ENCODE data around the gene CAMSAP3. TPM values are rescaled to one million over a fixed set of nuclear protein-coding genes. Genes with fewer than 3 reads are reported as not detected.

The CAMSAP3 gene
- total RNA-seq, 2 donors from 2014 or later: 0.36 to 1.2 TPM

GRCh38 chr19:7665076-7665475 is 69.4 kb downstream of the CAMSAP3 start:
- ATAC-seq (no peak), DNase-seq (ENCODE audit: low spot score) (no peak)
- Mint-ChIP-seq H3K4me3 (no peak overlapping the region), H3K27ac (no peak overlapping the region), H3K36me3 (no peaks in the 10 kb centered on the region), H3K4me1 (ENCODE audit: low read depth in 2 of 2) (peaks cover 0 to 4% of the 10 kb centered on the region in 2 donors), H3K27me3 (peaks cover 9 to 14% of the 10 kb centered on the region in 2 donors), H3K9me3 (no peaks in the 10 kb centered on the region)

Other genes with a start within 250 kb of the CAMSAP3 start
- gene ARHGEF18, start 246.9 kb upstream of the CAMSAP3 start, total RNA-seq: 10 to 100 TPM; 42.3 to 56.3 TPM
- 1 to 10 TPM; 1.2 to 1.4 TPM for gene PEX11G, start 106.8 kb upstream of the CAMSAP3 start, total RNA-seq
- gene ZNF358, start 79.8 kb upstream of the CAMSAP3 start, total RNA-seq: 10 to 100 TPM; 10.2 to 15.6 TPM
- 10 to 100 TPM; 26.0 to 41.2 TPM for gene MCOLN1, start 73.2 kb upstream of the CAMSAP3 start, total RNA-seq
- 100 to 1,000 TPM; 259 to 369 TPM for gene PNPLA6, start 60.1 kb upstream of the CAMSAP3 start, total RNA-seq
- gene XAB2, start 33.7 kb downstream of the CAMSAP3 start, total RNA-seq: 10 to 100 TPM; 42.2 to 46.1 TPM
- gene PET100, start 33.9 kb downstream of the CAMSAP3 start, total RNA-seq: 10 to 100 TPM; 75.9 to 95.7 TPM
- 1 to 10 TPM; 1.2 to 1.5 TPM for gene PCP2, start 37.9 kb downstream of the CAMSAP3 start, total RNA-seq
- gene STXBP2, start 41.2 kb downstream of the CAMSAP3 start, total RNA-seq: 100 to 1,000 TPM; 233 to 247 TPM
- gene RETN, start 73.2 kb downstream of the CAMSAP3 start, total RNA-seq: not detected
- gene MCEMP1, start 81.2 kb downstream of the CAMSAP3 start, total RNA-seq: not detected
- 10 to 100 TPM; 57.9 to 75.7 TPM for gene TRAPPC5, start 85.0 kb downstream of the CAMSAP3 start, total RNA-seq
- under 1 TPM in 1 of 2 donors, not detected in 1; 0.78 TPM for gene FCER2, start 106.3 kb downstream of the CAMSAP3 start, total RNA-seq
- not detected for gene CLEC4G, start 136.2 kb downstream of the CAMSAP3 start, total RNA-seq
- gene CD209, start 151.7 kb downstream of the CAMSAP3 start, total RNA-seq: not detected
- gene CLEC4M, start 167.4 kb downstream of the CAMSAP3 start, total RNA-seq: not detected
- gene EVI5L, start 234.4 kb downstream of the CAMSAP3 start, total RNA-seq: 10 to 100 TPM in 1 of 2 donors, 1 to 10 TPM in 1; 7.8 to 11.5 TPM